Measurements from ENCODE around the gene MOV10L1. TPM values are rescaled to one million over a fixed set of nuclear protein-coding genes. Genes with fewer than 3 reads are reported as not detected.
A peak's percentile ranks its signal among the peaks of the same experiment; 100 is the strongest.

The MOV10L1 gene
- total and polyA plus RNA-seq, 2 donors from 2014 or later, result 0.38 to 0.62 TPM

DNA sequence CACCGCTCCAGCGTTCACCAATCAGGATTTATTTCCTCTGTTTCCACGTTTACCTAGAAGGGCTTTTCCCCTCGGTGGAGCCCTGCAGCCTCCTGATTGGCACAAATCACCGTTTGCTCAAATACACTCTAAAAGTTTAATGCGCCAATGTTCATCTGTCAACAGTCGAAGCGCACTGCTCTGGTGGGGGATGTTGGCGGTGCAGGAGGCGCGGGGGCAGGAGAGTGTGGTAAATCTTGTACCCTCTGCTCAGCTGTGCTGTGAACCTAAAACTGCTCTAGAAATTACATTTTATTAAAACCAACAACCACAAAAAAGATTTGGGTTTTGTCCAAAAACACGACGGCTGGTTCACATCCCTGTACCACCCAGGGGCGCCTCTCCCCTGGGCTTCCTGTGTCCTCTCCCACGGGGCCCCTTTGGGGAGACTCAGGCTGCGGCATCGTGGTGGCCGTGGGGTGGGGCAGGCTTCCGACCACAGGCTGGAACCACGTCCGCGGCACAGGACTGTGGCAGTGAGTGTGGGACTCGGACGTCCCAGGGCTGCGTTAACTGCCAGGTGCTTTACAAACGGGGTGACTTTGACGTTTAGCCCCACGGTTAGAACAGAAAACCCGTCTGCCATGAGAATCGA is 45.2 kb upstream of the MOV10L1 start:
- FAIRE-seq (no peak), DNase-seq (peak in 1 of 5 donors; percentile 28)
- TF ChIP-seq, protein P1, sequence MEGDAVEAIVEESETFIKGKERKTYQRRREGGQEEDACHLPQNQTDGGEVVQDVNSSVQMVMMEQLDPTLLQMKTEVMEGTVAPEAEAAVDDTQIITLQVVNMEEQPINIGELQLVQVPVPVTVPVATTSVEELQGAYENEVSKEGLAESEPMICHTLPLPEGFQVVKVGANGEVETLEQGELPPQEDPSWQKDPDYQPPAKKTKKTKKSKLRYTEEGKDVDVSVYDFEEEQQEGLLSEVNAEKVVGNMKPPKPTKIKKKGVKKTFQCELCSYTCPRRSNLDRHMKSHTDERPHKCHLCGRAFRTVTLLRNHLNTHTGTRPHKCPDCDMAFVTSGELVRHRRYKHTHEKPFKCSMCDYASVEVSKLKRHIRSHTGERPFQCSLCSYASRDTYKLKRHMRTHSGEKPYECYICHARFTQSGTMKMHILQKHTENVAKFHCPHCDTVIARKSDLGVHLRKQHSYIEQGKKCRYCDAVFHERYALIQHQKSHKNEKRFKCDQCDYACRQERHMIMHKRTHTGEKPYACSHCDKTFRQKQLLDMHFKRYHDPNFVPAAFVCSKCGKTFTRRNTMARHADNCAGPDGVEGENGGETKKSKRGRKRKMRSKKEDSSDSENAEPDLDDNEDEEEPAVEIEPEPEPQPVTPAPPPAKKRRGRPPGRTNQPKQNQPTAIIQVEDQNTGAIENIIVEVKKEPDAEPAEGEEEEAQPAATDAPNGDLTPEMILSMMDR (IDR thresholded peaks at IDR 0.05; ENCODE audit: borderline replicate concordance, extremely low read depth, insufficient read depth), result no peak
- no peak overlapping the region for H3K4me3 ChIP-seq (ENCODE audit: low read length in 3 of 3)
- no peak overlapping the region for H3K27ac ChIP-seq (ENCODE audit: low read depth in 2 of 2, low read length in 2 of 2)
- H3K4me1 ChIP-seq (ENCODE audit: control insufficient read depth in 2 of 3, insufficient read depth in 2 of 3, low read depth in 1 of 3, low read length in 3 of 3), result no peaks in the 10 kb centered on the region
- H3K36me3 ChIP-seq (ENCODE audit: control insufficient read depth in 2 of 3, insufficient read depth in 3 of 3, low read length in 3 of 3), result no peaks in the 10 kb centered on the region
- intact Hi-C loops (cut with DNase I), result no loop called here
- H3K27me3 ChIP-seq (ENCODE audit: control insufficient read depth, insufficient read depth, low read length), result no peaks in the 10 kb centered on the region
- no peak overlapping the region for H3K9ac ChIP-seq (ENCODE audit: low read length in 3 of 3)
- no peaks in the 10 kb centered on the region for H3K9me3 ChIP-seq (ENCODE audit: control insufficient read depth in 2 of 3, insufficient read depth in 1 of 3, low read length in 3 of 3)

GRCh38 chr22:50045211-50046018 is 44.4 kb upstream of the MOV10L1 start:
- Histone ChIP-seq H3K4me1 (ENCODE audit: control insufficient read depth in 2 of 3, insufficient read depth in 2 of 3, low read depth in 1 of 3, low read length in 3 of 3) (no peaks in the 10 kb centered on the region), H3K27me3 (ENCODE audit: control insufficient read depth, insufficient read depth, low read length) (no peaks in the 10 kb centered on the region), H3K36me3 (ENCODE audit: control insufficient read depth in 2 of 3, insufficient read depth in 3 of 3, low read length in 3 of 3) (no peaks in the 10 kb centered on the region), H3K9me3 (ENCODE audit: control insufficient read depth in 2 of 3, insufficient read depth in 1 of 3, low read length in 3 of 3) (no peaks in the 10 kb centered on the region), H3K9ac (ENCODE audit: low read length in 3 of 3) (no peak overlapping the region), H3K27ac (ENCODE audit: low read depth in 2 of 2, low read length in 2 of 2) (no peak overlapping the region), H3K4me3 (ENCODE audit: low read length in 3 of 3) (no peak overlapping the region)
- DNase-seq (peak in 1 of 5 donors; percentile 65), FAIRE-seq (no peak)
- intact Hi-C loops (cut with DNase I), result no loop called here
- TF ChIP-seq, protein P1 (IDR thresholded peaks at IDR 0.05; ENCODE audit: borderline replicate concordance, extremely low read depth, insufficient read depth), result no peak

DNA sequence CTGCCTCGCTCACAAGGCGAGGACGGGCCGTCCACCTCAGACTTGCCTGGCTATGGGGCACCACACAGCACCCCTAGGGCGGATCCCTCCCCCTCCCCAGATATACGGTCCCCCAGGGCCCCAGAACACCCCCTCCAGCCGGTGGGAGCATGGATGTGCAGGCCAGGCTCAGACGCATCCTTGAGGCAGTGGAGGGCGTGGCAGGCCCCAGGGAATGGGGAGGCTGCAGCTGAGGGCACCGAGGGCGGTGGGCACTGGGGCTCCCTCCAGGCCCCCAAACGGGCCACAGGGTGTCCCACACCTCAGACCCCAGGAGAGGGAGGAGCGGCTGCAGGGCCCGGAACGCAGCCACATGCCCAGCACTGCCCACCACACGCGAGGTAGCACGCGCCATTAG is 43.8 kb upstream of the MOV10L1 start:
- FAIRE-seq (no peak), DNase-seq (peak in 2 of 5 donors; percentile 37 to 62)
- Histone ChIP-seq H3K27ac (ENCODE audit: low read depth in 2 of 2, low read length in 2 of 2) (no peak overlapping the region), H3K9ac (ENCODE audit: low read length in 3 of 3) (no peak overlapping the region), H3K9me3 (ENCODE audit: control insufficient read depth in 2 of 3, insufficient read depth in 1 of 3, low read length in 3 of 3) (no peaks in the 10 kb centered on the region), H3K4me1 (ENCODE audit: control insufficient read depth in 2 of 3, insufficient read depth in 2 of 3, low read depth in 1 of 3, low read length in 3 of 3) (no peaks in the 10 kb centered on the region), H3K36me3 (ENCODE audit: control insufficient read depth in 2 of 3, insufficient read depth in 3 of 3, low read length in 3 of 3) (no peaks in the 10 kb centered on the region), H3K4me3 (ENCODE audit: low read length in 3 of 3) (no peak overlapping the region), H3K27me3 (ENCODE audit: control insufficient read depth, insufficient read depth, low read length) (no peaks in the 10 kb centered on the region)
- intact Hi-C loops (cut with DNase I), result no loop called here
- TF ChIP-seq, protein P1 (IDR thresholded peaks at IDR 0.05; ENCODE audit: borderline replicate concordance, extremely low read depth, insufficient read depth), result no peak

Measured in kidney (tissue), 14 donors.